ENCODE data around the gene SPTSSA.

- TF ChIP-seq REST (IDR thresholded peaks at IDR 0.05; ENCODE audit: insufficient read depth in 1 of 2, low read depth in 2 of 2, low read length in 2 of 2) (no peak), FOXP2 (optimal IDR thresholded peaks at IDR 0.05; ENCODE audit: borderline replicate concordance, extremely low read depth, extremely low read length, insufficient read depth) (no peak), POLR2AphosphoS5 (IDR thresholded peaks at IDR 0.05; ENCODE audit: low read depth, low read length) (no peak), SIN3A (IDR thresholded peaks at IDR 0.05; ENCODE audit: borderline replicate concordance, insufficient read depth, low read length) (no peak)
These were observed 27.3 kb upstream of the SPTSSA start for GRCh38 chr14:34489324-34489723.

All from PFSK-1 (cell line).